Measurements from ENCODE around the gene UGT1A10.

Gene UGT1A10

DNA sequence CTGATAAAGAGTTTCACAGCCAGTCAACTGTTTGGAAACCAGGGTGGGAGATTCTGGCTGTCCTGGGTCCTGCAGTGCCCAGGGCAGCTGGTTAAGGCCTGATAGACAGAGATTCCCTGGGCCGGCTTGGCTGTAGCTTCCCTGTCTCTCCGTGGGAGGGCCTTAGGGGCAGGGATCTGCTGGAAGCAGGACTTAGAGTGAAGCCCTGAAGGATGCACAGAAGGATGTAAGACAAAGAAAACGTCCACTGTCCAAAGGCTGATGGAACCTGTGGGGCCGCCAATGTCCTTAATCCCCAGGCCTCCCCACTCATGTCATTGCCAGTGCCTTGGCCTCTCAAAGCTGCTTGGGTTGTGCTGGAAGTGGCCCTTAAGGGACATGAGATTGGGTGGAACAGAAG, 174.8 kb downstream of the UGT1A10 start:
- no peak for DNase-seq

DNA sequence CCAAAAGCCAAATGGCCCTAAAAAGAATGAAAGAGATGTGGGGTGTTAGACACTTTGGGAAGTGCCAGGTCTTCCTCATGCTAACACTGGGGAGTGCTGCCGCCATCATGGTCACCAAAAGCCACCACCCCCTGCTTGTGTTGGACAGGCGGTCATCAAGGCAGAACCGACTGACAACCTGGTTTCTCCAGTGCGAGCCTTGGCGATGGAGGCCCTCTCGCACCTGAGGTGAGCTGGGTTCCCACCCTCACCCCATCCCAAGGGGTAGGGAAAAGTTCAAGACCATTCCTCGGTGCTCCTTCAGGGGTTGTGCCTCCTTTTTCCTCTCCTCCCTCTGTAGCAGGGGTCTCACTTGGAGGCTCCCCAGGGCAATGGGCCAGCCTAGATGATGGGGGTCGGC, 175.5 kb downstream of the UGT1A10 start:
- no peak for DNase-seq

DNA sequence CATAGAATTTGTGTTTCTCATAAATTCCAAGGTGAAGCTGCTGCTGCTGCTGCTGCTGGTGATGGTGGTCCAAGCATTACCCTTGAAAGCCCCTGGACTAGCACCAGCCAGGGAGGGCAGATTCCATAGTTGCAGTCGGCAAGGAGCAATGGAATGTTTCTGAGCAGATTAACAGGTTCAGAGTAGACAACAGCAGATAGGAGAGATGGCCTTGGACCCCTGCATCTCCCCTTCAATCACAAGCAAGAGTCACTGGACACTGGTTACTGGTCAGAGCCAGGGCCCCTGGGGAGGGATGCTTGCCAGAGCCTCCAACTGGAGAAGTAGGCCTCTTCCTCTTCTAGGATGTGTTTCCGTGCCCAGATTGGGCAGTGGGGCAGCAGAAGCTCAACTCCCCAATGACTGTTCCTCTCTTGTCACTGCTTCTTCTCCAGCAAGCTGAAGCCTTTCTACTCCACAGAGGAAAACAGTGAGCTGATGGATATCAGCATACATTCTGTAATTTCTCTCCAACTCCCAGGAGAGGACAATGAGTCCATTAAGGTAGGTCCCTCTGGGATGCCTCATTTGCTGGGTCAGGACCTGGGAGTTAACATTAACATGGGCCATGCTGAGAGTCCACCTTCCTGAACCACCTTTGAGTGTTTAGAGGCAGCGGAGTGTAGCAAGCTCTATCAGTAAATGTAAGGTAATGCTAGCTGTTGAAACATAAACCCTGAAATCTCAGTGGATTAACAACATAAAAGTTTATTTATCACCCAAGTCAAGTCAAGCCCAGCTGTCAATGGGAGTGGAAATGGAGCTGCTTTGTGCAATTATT, 177.2 kb downstream of the UGT1A10 start:
- DNase-seq: no peak

DNA sequence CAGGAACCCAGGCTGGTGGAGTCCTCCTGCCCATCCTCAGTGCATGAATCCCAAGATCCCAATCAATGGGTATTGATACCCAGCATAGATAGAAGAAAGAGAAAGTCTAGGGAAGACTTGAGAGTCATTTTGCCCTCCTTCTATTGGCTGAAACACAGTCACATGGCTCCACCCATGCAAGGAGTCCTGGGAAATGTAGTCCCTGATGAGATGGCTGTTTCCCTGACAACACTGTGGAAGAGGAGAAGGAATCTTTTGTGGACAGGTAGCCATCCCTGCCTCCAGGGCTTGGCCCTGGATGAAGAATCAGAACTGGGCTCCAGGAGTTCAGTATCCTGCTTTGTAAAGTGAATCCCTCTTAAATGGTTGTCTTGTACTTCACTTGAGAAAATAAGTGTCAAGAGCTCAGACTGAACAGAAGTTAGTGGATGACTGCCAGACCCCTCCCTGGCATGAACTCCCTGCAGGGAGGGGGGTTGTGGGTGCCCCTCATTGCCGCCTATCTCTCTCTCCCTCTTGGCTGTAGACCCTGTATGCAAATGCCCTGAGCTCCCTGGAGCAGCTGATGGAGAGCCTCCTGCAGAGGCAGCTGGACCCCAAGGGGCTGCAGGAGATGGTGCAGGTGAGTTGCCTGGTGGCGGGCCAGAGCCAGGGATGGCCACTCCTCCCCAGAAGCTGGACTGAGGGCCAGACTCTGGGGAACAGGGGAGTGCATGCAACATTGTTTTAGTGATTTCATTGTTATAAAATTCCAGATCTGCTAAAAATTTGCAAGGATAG, 178.0 kb downstream of the UGT1A10 start:
- no peak for DNase-seq

DNA sequence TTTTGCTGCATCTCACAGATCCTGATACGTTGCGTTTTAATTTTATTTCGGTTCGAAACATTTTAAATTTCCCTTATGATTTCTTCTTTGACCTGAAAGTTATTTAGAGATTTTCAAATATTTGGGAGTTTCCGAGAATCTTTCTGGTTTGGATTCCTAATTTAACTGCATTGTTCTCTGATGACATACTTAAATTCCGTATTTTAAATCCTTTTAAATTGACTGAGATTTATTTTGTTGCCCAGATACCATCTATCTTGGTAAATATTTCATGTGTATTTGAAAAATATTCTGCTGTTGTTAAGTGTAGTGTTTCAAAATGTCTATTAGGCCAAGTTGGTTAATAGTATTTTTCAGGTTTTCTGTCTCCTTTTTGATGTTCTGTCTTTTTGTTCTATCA, 179.6 kb downstream of the UGT1A10 start:
- DNase-seq: no peak

DNA sequence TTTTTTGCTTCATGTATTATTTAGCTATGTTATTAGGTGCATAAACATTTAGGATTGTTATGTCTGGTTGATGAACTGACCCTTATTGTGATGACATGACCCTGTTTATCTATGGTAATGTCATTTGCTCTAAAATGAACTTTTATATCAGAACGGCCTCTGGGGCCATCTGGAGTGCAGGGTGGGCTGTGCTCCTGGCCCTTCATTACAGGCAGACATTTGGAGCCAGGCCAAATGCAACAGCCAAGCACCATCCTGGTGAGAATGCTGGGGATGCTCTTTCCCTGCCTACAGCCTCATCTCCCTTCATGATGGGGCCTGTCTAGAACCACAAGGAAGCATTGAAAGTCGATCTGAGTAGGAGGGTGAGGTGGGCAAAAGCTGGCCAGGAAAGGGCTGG, 180.1 kb downstream of the UGT1A10 start:
- DNase-seq: no peak

DNA sequence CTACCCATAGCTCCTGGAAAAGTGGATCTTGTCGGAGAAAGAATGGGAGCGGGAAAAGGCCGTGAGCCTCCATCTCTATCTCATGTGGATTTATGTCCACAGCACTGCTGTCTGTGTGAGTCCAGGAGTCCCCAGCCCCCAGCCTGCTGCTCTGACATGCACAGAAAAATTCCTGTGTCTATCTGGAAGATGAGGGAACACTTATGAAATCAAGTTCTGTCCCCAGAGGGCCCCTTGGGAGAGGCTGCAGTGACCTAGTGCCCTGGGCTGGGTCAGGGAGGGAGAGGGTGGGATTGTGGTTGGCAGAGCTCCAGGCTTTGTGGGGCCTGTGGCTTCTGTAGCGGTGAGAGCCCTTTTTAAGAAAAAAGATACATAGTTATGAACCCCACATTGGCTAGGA, 180.5 kb downstream of the UGT1A10 start:
- DNase-seq: no peak

DNA sequence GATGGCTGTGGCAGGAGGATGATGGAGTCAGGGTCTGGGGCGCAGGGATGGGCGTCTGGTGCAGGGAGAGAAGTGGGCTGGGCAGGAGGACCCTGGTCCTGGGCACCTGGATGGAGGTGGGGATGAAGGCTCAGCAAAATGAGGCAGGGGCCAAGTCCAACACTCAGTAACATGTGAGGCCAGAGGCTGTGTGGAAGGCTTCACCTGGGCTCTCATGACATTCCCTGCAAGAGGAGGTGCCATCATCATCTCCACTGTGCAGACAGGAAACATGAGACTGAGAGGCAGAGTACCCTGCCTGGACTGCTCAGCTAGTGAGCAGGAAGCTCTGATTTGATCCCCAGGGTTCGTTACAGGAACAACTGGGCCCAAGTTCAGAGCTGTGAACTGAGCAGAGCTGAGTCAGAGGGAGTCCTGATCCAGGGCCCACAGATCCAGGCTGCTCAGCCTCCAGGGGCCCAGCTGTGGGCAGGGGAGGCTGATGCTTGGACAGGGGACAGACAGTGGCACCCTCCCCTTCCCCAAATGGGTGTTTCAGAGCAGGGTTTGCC, 181.2 kb downstream of the UGT1A10 start:
- DNase-seq: no peak

DNA sequence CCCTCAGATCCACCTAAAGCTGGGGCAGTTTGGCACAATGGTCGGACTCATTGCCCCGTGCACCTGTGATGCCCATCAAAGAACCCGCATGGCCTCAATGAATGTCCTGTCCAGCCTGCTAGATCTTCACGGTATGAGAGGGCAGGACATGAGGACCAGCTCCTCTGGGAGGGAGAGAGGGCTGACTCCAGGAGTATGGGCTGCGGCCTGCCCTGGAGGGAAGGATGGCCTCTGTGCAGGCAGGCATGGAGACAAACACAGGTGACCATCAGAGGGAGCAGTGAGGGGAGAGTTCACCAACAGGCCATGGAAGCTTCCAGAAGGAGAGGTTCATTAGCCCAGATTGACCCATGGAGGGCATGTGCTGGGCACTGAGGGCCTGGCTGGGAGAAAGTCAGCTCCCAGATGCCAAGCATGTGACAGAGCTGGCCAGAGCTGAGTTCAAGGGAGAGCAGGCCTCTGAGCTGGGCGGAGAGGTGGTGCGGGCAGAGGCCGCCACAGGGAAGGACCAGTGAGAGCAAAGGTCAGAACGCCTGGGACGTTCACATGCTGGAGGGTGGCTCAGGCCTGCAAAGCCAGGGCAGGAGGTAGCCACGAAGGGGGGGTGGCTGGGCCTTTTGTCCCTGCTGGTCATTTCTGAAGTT, 181.9 kb downstream of the UGT1A10 start:
- DNase-seq: no peak

DNA sequence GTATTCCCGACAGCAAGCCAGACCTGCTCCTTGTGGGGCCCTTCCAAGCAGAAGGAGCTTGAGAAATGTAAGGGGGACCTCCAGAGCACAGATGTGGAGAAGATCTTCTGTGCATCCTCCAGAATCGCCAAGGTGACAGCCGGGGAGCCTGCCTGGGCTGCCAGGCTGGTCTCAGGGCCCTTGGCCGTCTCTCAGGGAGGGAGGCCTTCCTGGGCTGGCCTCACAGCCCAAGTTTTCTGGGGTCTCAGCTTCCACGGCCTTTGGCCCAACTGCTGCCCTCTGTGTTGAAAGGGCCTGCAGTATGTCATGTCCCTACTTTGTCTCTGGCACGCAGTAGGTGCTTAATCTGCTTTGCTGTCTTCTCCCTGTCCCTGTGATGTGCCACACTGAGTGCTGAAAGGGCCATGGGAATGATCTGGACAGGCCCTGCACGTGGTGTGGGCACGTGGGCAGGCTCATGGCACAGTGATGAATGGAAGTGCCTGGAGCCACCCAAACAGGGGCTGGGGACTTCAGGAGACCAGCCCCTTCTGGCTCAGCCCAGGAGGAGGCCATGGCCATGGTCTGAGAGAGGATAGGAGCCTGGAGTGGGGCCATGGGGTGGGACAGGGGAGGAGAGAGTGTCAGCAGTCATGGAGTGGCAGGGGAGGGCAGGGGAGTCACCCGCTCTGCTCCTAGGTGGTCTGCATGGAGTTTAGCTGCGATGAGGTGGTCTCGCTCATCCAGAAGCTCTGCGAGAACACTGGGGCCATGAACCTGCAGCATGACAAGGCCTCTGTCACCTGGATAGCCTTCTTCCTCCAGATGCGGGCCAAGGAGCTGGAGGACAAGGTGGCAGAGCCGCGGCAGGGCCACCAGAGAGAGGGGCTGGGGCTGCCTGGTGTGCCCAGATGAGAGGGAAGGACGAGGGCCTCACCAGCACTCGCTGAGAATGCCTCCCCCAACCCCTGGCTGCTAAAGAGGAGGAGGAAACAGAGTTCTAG, 182.7 kb downstream of the UGT1A10 start:
- no peak for DNase-seq

DNA sequence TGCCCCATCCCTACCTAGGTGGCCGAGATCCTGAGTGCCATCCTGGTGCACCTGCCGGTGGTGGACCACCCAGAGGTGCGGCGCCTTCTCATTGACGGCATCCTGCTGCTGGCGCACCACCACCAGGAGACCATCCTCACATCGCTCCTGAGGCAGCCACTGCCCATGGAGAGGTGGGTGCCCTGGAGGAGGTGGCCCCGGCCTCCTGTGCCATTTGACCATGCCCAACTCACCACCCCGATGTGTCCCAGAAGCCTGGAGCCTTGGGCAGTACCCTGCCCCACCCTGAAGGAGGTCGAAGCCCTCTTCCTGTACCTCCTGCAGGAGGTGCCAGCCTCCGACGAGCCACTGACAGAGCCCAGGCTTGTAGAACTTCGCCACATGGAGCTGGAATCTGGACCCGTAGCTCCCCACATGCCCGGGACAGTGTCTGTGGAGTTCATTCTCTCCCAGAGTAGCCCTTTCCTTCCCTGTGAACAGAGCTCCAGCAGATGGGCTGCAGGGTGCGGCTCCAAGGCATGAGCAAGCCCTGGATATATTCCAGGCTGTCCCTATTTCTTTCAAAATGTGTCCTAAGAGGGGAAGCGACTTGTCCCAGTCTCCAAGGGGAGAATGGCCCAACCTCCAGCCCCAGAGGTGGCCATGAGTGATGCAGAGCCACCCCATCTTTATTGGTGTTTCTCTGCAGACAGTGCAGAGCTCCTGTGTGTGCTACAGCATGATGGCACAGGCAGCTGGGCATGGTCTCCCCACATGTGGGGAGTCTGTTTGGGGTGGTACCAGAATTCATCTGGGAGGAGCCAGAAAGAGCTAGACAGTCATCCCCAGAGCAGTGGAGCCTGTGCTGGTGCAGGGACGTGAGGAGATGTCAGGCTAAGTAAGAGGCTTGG, 183.9 kb downstream of the UGT1A10 start:
- DNase-seq: no peak

DNA sequence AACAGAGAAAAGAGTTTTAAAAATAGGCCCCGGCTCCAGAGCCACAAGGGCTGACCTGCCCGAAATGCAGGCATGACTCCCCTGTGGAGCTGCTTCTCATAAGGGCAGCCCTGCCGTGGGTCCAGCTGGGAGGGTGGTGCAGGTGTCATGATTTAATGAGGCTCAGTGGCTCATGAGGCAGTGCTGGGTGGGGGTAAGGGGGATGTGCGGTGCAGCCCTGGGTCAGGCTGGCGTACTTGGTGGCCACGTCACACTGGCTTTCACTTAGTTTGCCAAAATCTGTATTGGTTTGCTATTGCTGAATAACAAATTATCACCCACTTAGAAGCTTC, 184.5 kb downstream of the UGT1A10 start:
- no peak for DNase-seq

DNA sequence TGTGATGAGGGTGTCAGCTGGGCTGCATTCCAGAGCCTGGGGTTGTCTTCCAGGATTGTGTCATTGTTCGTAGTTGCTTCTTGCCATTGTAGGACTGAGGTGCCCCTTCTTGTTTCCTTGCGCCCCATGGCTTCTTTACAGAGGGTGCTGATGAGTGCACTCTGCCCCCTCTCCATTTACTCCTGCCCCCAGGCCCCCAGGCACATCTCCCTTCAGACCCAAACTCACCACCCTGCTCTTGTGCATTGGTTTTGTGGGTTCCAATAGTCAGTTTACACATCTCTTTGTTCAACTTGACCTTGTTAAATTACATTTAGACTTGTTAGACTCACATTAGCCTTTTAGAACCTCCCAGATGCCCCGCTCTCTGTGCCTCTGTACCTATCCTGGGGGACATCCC, 184.9 kb downstream of the UGT1A10 start:
- DNase-seq: no peak

DNA sequence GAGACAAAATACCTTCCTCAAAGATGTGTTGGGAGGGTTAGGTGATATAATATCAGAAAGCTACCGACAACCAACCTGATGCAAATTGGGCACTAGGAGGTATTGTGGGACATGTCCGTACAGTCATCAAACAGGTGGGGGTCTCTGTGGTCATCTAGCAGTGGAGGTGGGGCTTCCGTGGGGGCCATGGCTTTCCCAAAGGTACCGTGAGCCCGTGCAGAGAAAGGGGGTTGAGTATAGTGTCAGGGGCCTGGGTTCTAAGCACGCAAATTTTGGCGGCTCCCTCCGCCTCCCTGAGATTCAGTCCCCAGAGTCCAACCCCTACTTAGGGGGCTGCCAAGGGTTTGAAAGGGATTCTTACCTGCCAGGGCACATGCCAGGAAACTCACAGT, 185.5 kb downstream of the UGT1A10 start:
- no peak for DNase-seq

DNA sequence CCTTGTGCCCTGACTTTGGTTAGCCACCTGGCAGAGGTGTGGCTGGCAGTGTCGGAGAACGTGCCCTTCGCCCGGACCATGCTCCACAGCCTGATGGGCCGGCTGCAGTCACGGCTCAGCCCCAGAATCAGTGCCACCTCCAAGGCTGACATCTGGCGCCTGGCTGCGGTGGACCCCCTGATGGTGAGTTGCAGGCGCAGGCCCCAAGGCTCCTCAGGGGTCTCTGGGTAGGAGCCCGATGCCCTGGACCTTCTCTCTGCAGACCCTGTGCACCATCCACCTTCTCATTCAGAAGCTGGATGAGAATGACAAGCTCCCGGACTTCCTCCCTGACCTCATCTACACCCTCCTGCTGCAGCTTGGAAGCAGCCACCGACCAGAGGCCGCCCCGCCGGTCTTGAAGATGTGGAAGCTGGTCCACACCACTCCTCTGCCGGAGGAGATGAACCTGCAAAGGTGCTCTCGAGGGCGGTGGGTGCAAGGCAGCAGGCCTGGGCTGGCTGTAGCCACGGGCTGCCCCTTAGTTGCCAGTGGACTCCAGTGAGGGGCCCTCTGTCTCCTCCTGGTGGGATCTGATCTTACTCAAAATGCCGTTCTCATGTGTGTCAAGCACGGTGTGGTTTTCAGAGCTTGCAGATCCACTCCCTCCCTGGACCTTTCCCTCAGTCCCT, 186.0 kb downstream of the UGT1A10 start:
- DNase-seq: no peak
